ENCODE results near the gene CNNM1.

Gene CNNM1

DNA sequence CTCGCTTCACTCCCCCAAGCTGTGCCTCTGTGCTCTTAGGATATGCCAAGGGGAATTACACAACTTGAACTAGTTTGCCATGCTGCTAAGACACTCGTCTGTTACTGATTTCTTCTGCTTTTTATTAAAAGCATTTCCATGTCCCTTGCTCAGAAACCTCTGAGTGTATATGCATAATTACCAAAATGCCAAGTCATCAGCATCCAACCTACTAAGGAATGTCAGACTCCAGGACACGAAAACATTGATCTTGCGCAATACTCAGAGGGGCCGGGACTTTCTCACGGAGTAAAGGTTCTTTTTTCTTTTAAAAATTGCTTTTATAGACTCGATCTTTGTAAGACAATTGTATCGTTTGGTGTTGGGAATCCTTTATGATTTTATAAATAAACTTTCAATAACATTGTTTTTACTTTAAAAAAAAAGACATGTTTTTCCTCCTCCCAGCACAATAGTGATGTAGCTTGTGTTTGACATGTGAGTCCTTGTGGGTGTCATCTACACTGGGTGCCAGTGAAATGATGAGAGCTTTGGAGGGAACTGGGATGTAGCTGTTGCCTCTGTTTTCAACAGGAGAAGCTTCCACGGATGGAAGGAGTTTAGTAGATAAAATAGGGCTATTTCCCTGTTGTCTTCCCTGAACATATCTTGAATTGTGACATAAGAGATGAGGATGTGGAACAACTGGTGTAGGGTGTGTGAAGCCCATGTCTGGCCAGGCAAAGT lies 43.6 kb downstream of the CNNM1 start:
- no peak for DNase-seq (ENCODE audit: low read depth, low spot score)

DNA sequence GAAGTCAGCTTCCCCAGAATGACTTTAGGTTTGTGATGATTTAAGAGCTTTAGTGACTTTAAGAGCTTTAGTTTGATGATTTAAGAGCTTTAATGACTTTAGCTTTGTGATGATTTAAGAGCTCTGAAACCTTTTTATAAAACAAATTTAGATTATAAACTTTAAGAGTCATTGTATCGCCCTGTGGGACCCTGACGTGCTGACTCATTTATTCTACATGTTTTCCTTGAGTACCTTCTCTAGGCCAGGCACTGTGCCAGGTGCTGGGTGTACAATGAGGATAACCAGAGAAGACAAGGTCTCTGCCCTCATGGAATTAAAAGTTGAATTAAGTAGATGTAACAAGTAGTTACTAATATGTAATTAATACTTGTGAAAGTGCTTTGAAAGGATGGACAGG lies 45.4 kb downstream of the CNNM1 start:
- DNase-seq (ENCODE audit: low read depth, low spot score) = no peak

DNA sequence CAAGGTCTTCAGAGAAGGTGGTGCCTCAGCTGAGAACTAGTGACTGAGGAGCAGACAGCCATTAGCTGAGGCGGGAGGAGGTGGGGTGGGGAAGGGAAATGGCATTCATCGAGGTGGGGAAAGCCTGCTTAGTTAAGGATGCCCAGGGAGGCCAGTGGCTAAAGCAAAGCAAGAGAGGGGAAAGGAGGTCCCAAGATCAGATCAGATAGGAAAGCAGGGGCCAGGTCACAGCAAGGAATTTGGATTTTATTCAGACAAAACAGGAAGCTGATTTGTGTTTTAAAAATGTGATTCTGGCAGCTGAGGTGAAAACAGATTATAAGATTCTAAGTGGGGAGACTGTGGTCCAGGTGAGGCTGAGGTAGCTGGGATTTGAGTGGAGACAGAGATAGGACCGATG lies 45.8 kb downstream of the CNNM1 start:
- DNase-seq (ENCODE audit: low read depth, low spot score) = no peak

DNA sequence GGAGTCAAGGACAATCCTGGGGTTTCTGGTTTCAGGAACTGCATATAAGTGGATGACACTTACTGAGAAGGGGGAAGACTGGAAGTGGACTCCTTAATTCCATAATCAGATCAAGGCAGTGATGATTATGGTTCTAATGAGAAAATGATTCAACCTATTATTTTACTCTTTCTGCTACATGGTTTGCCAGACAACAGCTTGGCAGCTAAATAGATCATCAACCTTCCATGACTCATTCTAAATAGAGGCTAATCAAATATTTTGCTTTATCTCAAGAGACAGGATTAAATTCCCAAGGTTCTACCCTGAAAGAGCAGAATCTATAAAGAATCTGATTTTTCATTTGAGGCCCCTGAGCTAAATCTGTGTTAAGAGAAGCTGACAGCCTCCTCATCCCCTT lies 46.3 kb downstream of the CNNM1 start:
- DNase-seq (ENCODE audit: low read depth, low spot score) = no peak

DNA sequence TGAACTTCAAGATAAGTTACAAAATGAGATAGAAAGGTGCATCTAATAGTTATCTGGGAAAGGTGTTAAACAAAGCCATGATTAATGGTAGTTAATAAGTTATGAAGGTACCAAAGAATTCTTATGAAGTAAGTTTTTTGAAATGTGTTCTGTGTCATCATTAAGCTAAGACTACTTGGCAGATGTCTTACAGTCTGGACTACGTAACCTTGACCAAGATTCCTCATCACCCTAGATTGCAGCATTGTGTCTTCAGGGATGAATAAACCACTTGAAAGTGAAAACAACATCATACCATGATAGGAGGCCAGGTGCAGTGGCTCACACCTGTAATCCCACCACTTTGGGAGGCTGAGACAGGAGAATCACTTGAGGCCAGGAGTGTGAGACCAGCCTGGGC lies 53.0 kb downstream of the CNNM1 start:
- no peak for DNase-seq (ENCODE audit: low read depth, low spot score)

DNA sequence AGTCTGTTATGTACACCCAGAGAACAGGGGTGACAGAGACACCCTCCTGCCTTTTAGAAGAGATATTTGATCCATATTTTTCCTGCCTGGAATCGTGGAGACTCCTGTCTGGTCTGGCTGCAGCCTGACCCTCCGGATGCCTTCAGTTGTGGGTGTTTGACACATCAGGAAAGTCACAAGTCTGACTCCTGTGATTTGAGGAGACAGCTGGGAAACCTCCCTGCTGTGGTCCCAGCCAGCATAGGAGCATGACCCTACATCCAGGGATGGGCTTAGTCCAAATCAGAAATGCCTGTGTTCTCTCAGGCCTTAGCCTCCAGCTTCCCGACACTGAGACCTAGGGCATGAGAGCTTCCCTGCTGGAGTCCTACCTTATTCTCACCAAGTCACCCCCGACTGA lies 57.9 kb downstream of the CNNM1 start:
- no peak for DNase-seq (ENCODE audit: low read depth, low spot score)

DNA sequence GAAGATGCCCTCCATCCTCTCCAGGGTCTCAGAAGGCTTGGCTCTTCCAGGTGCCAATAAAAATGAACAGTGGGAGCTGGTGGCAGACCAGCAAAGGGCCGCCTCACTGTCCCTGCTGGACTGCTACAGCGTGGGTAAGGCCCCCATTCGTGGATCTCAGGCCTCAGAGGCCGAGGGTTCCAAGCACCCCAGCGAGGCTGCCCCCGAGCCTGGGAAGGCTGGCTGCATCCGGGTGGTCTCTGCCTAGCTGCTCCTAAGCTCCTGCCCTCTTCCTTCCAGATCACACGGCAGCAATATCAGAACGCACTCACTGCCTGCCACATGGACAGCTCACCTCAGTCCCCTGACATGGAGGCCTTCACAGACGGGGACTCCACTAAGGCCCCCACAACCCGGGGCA lies 58.4 kb downstream of the CNNM1 start:
- no peak for DNase-seq (ENCODE audit: low read depth, low spot score)

DNA sequence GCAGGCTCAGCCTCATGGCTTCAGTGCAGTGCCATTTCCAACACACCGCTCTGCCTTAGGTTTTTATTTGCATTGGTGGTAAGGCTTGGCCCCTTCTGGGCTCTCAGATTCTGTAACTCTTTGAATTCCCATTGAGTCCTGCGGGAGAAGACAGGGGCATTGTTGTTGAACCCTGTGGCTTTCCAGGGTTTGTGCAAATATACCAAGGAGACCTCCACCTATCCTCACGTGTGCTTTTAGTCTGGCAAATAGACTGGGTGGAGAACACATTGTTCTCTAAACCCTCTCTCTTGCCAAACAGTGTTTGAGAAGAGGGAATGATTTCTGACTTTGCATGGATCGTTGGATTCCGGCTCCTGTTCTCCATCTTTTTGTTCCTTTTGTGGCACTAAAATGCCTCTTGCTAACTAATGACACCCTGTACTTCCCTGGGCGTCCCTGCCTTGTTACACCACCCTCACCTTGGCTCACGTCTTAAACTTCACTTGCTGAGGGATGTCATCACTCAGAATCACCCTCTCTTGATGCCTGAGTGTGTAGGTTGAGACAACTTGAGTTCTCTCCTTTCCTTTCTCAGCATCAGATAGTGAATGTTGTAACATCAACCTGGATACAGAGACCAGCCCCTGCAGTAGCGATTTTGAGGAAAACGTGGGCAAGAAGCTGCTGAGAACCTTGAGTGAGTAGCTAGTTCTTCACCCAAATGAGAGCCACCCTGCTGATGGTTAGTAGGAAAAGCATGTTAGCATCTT lies 60.7 kb downstream of the CNNM1 start:
- DNase-seq (ENCODE audit: low read depth, low spot score) = no peak

DNA sequence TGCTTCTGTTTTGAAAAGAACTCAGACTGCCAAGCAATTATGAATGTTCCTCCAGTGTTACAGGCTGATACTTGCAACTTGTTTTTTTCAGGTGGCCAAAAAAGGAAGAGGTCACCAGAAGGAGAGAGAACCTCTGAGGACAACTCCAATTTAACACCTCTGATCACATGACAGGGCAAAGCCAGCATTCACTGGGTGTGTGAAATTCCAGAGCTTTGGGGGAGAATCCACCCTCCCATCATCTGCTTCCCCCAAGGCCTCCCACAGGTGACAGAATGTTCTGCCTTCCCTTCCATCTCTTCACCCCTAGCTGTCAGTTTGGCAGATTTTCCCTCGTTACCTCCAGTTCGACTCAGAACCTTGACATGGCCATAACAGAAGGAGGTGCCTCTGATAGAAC lies 62.2 kb downstream of the CNNM1 start:
- DNase-seq (ENCODE audit: low read depth, low spot score) = no peak

DNA sequence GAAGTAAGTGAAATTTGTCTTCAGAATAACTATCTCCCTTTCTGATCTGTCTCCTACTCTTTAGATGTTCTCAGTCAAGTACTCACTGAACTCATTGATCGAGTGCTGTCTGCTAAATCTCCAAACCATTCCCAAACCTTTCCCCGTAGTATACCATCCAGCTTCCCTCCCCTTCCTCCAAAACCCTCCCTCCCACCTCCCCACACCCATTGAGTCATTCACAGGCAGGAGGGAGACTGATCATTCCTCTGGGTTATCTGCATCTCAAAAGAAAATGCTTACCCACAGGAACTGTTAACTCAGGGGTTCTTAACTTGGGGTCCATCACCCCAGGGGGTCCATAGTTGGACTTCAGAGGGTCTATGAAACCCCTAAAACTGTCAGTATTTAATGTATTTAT lies 63.9 kb downstream of the CNNM1 start:
- peak; percentile 68 for DNase-seq (ENCODE audit: low read depth, low spot score)

DNA sequence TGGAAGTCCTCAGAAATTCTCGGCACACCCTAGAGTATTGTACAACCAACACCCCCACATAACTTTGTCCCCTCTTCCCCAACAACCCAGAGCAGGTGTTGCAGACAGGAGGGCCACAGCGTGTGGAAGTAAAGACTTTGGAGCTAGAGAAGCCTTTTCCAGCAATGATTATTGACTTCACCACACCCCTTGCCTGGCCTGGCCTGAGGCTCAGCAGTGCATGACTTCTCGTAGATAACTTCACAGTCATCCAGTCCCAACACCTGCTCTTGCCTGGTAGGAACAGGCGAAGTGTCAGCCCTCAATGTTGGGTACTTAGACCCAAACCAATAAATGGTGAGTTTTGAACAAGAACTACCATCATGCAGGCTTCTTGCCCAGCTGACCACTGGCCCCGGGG lies 64.5 kb downstream of the CNNM1 start:
- no peak for DNase-seq (ENCODE audit: low read depth, low spot score)

DNA sequence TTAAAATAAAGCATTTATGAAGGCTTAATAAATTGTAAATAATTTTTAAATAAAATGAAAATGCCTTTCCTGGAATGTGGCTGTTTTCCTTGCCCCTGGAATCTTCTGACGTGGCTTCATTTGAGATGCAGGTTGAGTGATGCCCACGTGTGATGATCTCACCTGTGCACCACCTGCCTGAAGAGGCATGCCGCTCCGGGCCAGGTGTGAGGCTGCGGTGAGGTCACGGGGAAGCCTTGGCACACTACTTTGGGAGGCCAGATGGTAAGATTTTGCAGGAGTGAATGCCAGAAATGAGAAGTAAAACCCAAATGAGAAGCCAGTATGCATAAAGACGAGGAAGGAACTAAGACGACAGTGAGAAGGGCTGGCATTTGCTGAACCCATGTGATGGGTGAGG lies 65.1 kb downstream of the CNNM1 start:
- no peak for DNase-seq (ENCODE audit: low read depth, low spot score)

DNA sequence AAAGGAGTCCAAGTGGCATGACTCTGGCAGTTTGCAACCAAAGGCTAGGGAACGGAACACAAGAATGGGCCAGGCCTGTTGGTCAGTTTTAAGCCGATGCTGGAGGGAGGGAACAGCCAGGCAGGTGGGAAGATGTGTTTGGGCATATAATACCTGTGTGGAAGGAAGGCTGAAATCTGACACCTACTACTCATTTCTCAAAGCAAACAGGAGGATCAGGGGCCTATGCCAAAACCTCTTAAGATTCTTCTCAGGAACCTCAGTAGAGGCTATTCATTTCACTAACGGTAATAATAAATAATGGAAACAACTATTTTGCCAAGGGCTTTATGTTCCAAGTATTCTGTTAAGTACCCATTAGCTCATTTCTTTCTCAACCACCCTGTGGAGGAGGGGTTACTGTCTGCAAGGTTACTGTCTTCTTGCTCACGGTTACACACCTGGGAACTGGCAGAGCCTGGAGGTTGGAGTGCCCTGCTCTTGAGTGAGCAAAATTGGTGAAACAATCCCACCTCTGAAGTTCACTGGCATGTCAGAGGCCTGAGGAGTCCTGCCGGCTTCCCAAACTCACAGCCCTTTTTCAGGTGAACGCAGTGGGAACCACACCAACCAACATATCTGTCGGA lies 65.7 kb downstream of the CNNM1 start:
- no peak for DNase-seq (ENCODE audit: low read depth, low spot score)

DNA sequence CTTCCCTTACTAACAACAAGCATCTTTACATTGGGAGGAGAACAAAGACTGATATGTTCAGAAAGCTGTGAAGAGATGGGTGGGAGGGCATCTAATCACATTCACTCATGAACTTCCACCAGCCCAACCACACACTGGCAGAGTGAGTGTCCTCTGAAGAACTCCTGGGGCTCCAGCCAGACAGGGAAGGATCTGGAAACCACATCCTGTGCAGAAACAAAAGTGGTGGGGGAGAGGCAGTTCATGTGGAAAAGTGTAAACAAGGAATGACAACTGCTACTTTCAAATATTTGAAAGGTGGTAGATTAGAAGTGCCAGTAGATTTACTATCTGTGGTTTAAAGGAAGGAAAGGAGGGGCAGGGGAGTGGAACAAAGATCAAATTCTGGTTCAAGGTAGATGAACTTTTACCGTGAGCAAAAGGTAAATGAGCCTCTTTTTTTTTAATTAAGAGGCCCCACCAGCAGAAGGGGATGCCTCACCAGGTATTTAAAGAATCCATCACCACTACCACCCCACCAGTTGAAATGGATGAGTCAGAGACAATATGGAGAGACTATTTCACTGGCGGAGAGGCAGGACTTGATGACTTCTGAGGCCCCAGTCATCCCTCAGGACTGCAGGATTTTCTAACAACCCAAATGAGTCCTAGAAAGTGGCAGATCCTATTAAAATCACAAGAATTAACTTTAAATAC lies 66.7 kb downstream of the CNNM1 start:
- no peak for DNase-seq (ENCODE audit: low read depth, low spot score)

DNA sequence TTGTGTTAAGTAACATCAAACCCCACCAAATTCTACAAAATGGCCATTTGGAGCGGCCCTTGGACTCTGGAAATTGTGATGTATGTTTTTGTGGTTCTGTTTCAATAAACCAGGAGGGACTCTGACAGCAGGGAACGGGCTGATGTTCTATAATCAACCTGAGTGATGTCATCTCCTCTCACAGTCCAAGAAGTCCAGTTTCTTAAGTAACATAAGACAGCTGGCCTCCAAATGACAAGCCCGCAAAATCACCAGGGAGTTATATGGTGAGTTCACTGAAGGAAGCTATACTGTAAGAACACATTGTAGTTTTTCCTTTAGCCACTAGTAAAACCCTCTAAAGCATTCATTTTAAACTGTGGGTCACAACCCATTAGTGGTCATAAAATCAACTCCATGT lies 67.3 kb downstream of the CNNM1 start:
- DNase-seq (ENCODE audit: low read depth, low spot score) = no peak

DNA sequence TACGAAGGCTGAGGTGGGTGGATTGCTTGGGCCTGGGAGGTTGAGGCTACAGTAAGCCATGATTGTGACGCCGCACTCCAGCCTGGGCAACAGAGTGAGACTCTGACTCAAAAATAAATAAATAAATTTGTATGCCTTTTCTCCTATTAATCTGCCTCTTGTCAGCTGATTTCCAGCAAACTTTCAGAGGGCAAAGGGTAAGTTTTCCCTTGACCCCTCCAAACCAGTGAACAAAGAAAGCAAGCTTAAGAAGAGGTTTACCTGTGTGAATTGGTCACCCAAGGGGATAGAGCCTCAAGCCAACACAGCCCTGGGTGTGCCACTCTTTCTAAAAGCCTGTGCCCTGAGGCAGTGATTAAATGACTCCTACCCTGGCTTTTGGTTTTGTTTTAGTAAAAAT lies 70.5 kb downstream of the CNNM1 start:
- DNase-seq (ENCODE audit: low read depth, low spot score) = no peak

DNA sequence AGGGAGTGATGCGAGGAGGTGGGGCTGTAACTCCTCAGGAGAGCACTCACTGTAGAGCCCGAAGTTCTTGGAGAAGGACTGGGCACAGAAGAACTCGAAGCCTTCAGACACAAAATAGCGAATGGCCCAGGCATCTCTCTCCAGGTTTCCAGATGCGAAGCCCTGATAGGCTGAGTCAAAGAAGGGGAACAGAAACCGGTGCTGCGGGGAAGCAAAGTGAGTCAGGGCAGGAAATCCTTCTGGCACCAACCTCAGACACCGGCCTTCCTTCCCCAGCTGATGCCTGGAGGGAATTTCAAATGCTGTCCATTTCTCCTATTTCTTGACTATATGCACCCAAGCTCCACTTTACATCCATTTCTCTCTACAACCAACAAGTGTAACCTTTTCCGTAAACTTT lies 74.5 kb downstream of the CNNM1 start:
- no peak for DNase-seq (ENCODE audit: low read depth, low spot score)

DNA sequence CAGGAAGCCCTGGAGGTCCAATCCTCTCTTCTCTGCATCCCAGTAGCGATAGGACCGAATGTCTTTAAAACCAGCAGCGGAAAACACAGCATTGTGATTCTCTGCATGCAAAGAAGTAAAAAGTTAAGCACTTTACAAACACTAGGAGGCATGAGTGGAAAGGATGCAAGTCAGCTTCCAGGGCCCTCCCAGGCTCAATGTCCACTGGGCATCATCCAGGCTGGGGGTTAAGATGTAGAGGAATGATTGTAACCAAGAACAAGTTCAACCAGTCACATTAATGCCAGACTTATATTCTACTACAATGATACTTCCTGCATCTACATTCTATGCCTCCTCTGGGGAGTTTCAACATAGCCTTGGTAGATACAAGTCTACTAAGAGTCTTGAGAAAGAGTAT lies 77.0 kb downstream of the CNNM1 start:
- DNase-seq (ENCODE audit: low read depth, low spot score) = no peak

DNA sequence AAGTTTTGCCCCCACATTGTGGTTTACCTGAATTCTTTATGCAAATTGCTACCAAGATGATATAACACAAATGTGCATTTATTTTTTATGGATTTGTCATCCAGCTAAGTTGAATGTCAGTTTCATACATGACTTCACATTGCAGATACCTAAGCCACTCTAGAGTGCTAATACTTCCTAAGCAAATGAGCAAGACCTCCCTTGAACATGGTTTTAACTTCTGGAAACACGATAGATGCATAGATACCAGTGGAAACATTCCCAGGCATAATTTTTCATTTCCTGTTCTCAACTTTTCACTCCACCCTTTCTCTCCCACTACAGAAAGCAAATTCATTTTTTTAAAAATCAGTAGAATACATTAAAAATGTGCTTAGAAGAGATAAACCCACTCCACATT lies 81.0 kb downstream of the CNNM1 start:
- DNase-seq (ENCODE audit: low read depth, low spot score) = no peak

DNA sequence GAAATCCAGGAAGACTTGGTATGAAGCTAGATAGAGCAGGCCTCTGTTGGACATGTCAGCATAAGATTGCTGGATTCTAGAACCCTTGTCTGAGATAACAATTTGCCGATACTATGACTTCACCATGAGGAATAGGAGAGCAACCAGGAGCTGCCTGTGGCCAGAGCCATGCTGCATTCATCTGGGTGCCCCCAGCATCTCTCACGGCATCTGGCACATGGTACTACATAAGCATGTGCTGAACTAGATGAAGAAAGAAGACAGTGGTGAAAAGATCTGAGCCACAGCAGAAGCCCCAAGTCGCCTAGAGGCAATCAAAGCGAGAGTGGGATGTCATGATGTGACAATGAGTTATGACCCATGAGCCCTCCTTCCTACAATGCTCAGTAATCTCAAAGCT lies 81.7 kb downstream of the CNNM1 start:
- DNase-seq (ENCODE audit: low read depth, low spot score) = no peak

DNA sequence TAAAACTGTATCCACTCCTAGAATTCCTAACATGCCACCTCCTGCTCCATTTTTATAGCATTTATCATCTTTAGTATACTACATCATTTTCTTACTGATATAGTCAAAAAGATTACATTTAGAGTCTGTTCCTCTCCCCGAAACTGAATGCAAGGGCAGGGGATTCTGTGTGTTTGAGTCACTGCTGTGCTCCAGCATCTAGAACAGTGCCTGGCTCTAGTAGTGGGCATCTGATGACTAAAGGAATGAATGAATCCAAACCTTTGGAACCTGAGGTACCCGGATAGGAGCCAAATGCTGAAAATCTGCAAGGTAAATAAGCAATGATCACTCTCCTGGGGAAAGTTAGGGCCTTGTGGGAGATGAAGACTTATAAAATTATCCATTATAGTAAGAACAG lies 82.4 kb downstream of the CNNM1 start:
- DNase-seq (ENCODE audit: low read depth, low spot score) = no peak

DNA sequence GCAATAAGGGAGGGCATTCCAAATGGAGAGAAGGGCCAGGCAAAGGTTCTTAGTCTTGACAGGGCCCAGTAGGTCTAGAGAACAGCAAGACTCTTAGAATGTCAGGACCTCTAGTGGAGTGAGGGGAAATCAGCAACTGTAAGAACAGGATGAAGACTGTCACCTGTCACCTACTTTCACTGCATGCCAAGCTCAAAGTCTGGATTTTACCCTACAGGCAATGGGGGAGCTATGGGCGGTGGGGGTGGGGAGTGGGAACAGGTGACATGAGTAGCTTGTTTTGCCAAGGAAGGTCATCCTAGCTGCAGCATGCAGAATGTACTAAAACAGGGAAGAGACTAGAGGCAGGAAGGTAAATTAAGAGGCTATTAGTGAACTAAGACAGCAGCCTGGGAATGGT lies 82.9 kb downstream of the CNNM1 start:
- no peak for DNase-seq (ENCODE audit: low read depth, low spot score)
